ENCODE measurements around the gene TBC1D22A. TPM values are rescaled to one million over a fixed set of nuclear protein-coding genes. Genes with fewer than 3 reads are reported as not detected.
"Not testable (repeated sequence)": the region's sequence is repeated elsewhere in the genome, so short reads cannot be mapped to it uniquely, and the experiment has no call there.

The TBC1D22A gene
- total RNA-seq, 4 donors from 2014 or later: 18.8 to 25.2 (median 23.1) TPM

GRCh38 chr22:47136050-47136449, 373.6 kb downstream of the TBC1D22A start:
- DNase-seq (no peak), ATAC-seq (no peak)
- no peak overlapping the region for H3K27ac ChIP-seq
- no peaks in the 10 kb centered on the region for H3K27me3 ChIP-seq
- H3K36me3 ChIP-seq: no peaks in the 10 kb centered on the region
- no peak overlapping the region for H3K4me3 ChIP-seq
- in situ Hi-C loops (cut with MboI; ENCODE audit: low sequenced_read_pairs in 4 of 4) (no loop called here), intact Hi-C loops (cut with DNase I; ENCODE audit: low total_unique reads) (no loop called here)
- H3K9me3 ChIP-seq: no peaks in the 10 kb centered on the region
- no peak for TF ChIP-seq POLR2A (IDR thresholded peaks at IDR 0.05)
- no peak for TF ChIP-seq CTCF (IDR thresholded peaks at IDR 0.05 in 4 of 5, conservative IDR thresholded peaks at IDR 0.05 in 1 of 5)
- peaks cover 0 to 3% of the 10 kb centered on the region in 2 donors for H3K4me1 ChIP-seq

- TF ChIP-seq CTCF (IDR thresholded peaks at IDR 0.05 in 4 of 5, conservative IDR thresholded peaks at IDR 0.05 in 1 of 5) (no peak), POLR2A (IDR thresholded peaks at IDR 0.05) (no peak)
- Histone ChIP-seq H3K36me3 (no peaks in the 10 kb centered on the region), H3K9me3 (no peaks in the 10 kb centered on the region), H3K27me3 (no peaks in the 10 kb centered on the region), H3K4me1 (peaks cover 0 to 3% of the 10 kb centered on the region in 2 donors), H3K27ac (no peak overlapping the region), H3K4me3 (no peak overlapping the region)
- in situ Hi-C loops (cut with MboI; ENCODE audit: low sequenced_read_pairs in 4 of 4) (no loop called here), intact Hi-C loops (cut with DNase I; ENCODE audit: low total_unique reads) (no loop called here)
- DNase-seq (no peak), ATAC-seq (no peak)
These were observed 374.2 kb downstream of the TBC1D22A start for GRCh38 chr22:47136671-47137070.

DNA sequence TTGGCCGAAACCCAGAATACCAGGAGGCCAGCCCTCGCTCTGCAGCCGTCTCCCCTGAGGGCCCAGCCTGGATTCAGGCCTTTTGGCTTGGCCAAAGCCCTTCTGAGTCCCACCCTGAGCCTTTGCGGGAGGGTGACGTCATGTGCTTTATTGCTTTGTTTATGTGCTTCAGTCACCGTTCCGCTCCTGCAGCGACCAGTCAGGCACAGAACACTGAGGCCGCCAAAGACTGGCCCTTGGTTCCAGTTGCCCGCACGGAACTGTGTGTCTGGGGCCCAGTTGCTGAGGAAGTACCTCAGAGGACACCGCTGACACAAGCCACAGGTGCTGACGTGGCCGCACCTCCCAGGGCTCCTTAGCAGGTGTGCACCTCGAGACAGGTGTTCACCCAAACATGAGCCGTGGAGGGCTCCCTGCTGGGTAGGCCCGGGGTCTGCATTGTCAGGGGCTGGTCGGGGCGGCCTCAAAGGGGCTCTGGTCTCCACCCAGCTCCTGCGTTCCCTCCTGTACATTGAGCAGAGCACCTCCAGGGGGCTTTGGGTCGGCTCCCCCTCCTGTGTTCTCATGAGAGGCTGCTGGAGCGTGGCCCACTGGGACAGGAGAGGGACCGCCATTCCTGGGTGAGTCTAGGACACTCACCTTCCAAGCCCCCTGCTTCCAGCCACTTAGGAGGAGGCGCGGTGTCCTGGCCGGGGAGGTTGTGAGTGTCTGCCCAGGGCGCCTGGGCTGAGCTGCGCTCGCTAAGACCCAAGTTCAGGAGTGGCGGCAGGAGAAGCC, 376.8 kb downstream of the TBC1D22A start:
- no peak for DNase-seq
- intact Hi-C loops (cut with DNase I; ENCODE audit: low total_unique reads) (no loop called here), in situ Hi-C loops (cut with MboI; ENCODE audit: low sequenced_read_pairs in 4 of 4) (no loop called here)
- Histone ChIP-seq H3K27ac (no peak overlapping the region), H3K4me1 (peaks cover 0 to 3% of the 10 kb centered on the region in 2 donors), H3K36me3 (no peaks in the 10 kb centered on the region), H3K27me3 (no peaks in the 10 kb centered on the region), H3K9me3 (no peaks in the 10 kb centered on the region), H3K4me3 (no peak overlapping the region)
- TF ChIP-seq POLR2A (IDR thresholded peaks at IDR 0.05) (no peak), CTCF (IDR thresholded peaks at IDR 0.05 in 4 of 5, conservative IDR thresholded peaks at IDR 0.05 in 1 of 5) (no peak)
- ATAC-seq: no peak

GRCh38 chr22:47139790-47140119, 377.3 kb downstream of the TBC1D22A start:
- Histone ChIP-seq H3K4me1 (peaks cover 0 to 3% of the 10 kb centered on the region in 2 donors), H3K36me3 (no peaks in the 10 kb centered on the region), H3K27me3 (no peaks in the 10 kb centered on the region), H3K9me3 (no peaks in the 10 kb centered on the region), H3K27ac (no peak overlapping the region), H3K4me3 (no peak overlapping the region)
- DNase-seq (no peak), ATAC-seq (peak; percentile 83 to 93)
- intact Hi-C loops (cut with DNase I; ENCODE audit: low total_unique reads): no loop called here
- no peak for TF ChIP-seq CTCF (IDR thresholded peaks at IDR 0.05 in 4 of 5, conservative IDR thresholded peaks at IDR 0.05 in 1 of 5)
- in situ Hi-C loops (cut with MboI; ENCODE audit: low sequenced_read_pairs in 4 of 4): no loop called here

GRCh38 chr22:47140975-47141374, 378.5 kb downstream of the TBC1D22A start:
- H3K36me3 ChIP-seq; H3K27me3 ChIP-seq; DNase-seq; H3K4me3 ChIP-seq; H3K9me3 ChIP-seq; H3K4me1 ChIP-seq; H3K27ac ChIP-seq; intact Hi-C loops (cut with DNase I; ENCODE audit: low total_unique reads); in situ Hi-C loops (cut with MboI; ENCODE audit: low sequenced_read_pairs in 4 of 4); ATAC-seq: not testable (repeated sequence)

Data from gastrocnemius medialis (tissue), 4 donors.